Neural progenitor cell (in vitro differentiated cells): Measurements from ENCODE around the gene UBXN11.

Source experiments
- CTCF ChIP-seq: fragments of 200-600 bp; sonication (generic); IDR thresholded peaks from 2 replicates; pipeline ENCODE4 v1.5.1; 2017; ENCODE audit warnings: antibody characterized with exemption, mild to moderate bottlenecking
- EZH2phosphoT487 ChIP-seq: fragments of 200-600 bp; sonication (generic); IDR thresholded peaks from 2 replicates; pipeline ENCODE4 v1.6.1; 2017; ENCODE audit warnings: antibody characterized with exemption

- TF ChIP-seq EZH2phosphoT487 (no peak), CTCF (no peak)
These were observed 9.2 kb downstream of the UBXN11 start for GRCh38 chr1:26297057-26297790.
